ENCODE results near the gene NUP205. TPM values are rescaled to one million over a fixed set of nuclear protein-coding genes. Genes with fewer than 3 reads are reported as not detected.
"Not testable (repeated sequence)": the region's sequence is repeated elsewhere in the genome, so short reads cannot be mapped to it uniquely, and the experiment has no call there.

NUP205 gene
- polyA plus RNA-seq, 1 donor from 2014 or later: 32.3 TPM

DNA sequence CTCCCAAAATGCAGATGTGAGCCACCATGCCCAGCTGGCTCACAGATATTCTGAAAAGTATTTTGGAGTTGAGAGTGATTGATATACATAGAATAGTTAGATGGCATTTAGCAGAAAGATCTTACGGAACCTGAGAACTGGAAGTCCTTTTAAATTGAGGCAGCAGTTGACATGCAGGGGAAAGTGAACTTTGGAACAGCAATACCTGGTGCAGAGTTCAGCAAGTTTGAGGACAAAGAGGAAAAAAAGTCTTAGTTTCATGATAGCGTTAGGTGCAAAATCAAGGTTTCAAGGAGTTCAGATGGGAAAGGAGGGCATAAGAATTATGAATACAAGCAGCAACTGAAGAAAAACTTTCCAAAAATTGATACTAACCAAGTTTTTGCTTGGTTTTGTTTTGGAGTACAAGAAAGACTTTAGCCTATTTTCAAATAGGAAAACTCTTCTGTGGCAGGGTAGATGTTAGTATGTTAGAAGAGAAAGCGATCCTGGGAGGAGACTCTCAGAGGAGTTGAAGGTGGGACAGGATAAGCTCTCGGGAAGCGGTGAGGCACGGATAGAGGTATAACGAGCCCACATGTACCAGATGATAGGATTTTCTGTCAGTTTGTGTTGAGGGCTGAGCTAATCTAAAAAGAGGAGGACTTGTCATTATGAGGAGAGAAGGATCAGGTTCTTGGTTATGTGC lies 76.6 kb downstream of the NUP205 start:
- H3K27ac ChIP-seq (ENCODE audit: low read length): no peak overlapping the region
- no peak overlapping the region for H3K4me3 ChIP-seq (ENCODE audit: low read length)
- TF ChIP-seq TAF1 (IDR thresholded peaks at IDR 0.05; ENCODE audit: low read depth) (no peak), EZH2 (IDR thresholded peaks at IDR 0.05; ENCODE audit: borderline replicate concordance, insufficient read depth, low read length, poor library complexity, severe bottlenecking) (no peak), POLR2AphosphoS5 (IDR thresholded peaks at IDR 0.05) (no peak), SMC3 (conservative IDR thresholded peaks at IDR 0.05; ENCODE audit: poor library complexity) (no peak), EP300 (conservative IDR thresholded peaks at IDR 0.05; ENCODE audit: poor library complexity, severe bottlenecking) (no peak), RAD21 (conservative IDR thresholded peaks at IDR 0.05) (no peak), MXI1 (conservative IDR thresholded peaks at IDR 0.05; ENCODE audit: poor library complexity, severe bottlenecking) (no peak)
- TF ChIP-seq, protein P1, sequence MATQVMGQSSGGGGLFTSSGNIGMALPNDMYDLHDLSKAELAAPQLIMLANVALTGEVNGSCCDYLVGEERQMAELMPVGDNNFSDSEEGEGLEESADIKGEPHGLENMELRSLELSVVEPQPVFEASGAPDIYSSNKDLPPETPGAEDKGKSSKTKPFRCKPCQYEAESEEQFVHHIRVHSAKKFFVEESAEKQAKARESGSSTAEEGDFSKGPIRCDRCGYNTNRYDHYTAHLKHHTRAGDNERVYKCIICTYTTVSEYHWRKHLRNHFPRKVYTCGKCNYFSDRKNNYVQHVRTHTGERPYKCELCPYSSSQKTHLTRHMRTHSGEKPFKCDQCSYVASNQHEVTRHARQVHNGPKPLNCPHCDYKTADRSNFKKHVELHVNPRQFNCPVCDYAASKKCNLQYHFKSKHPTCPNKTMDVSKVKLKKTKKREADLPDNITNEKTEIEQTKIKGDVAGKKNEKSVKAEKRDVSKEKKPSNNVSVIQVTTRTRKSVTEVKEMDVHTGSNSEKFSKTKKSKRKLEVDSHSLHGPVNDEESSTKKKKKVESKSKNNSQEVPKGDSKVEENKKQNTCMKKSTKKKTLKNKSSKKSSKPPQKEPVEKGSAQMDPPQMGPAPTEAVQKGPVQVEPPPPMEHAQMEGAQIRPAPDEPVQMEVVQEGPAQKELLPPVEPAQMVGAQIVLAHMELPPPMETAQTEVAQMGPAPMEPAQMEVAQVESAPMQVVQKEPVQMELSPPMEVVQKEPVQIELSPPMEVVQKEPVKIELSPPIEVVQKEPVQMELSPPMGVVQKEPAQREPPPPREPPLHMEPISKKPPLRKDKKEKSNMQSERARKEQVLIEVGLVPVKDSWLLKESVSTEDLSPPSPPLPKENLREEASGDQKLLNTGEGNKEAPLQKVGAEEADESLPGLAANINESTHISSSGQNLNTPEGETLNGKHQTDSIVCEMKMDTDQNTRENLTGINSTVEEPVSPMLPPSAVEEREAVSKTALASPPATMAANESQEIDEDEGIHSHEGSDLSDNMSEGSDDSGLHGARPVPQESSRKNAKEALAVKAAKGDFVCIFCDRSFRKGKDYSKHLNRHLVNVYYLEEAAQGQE (IDR thresholded peaks at IDR 0.05; ENCODE audit: borderline replicate concordance): no peak
- TF ChIP-seq, protein P2, sequence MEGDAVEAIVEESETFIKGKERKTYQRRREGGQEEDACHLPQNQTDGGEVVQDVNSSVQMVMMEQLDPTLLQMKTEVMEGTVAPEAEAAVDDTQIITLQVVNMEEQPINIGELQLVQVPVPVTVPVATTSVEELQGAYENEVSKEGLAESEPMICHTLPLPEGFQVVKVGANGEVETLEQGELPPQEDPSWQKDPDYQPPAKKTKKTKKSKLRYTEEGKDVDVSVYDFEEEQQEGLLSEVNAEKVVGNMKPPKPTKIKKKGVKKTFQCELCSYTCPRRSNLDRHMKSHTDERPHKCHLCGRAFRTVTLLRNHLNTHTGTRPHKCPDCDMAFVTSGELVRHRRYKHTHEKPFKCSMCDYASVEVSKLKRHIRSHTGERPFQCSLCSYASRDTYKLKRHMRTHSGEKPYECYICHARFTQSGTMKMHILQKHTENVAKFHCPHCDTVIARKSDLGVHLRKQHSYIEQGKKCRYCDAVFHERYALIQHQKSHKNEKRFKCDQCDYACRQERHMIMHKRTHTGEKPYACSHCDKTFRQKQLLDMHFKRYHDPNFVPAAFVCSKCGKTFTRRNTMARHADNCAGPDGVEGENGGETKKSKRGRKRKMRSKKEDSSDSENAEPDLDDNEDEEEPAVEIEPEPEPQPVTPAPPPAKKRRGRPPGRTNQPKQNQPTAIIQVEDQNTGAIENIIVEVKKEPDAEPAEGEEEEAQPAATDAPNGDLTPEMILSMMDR (IDR thresholded peaks at IDR 0.05; ENCODE audit: poor library complexity, severe bottlenecking): no peak
- H3F3A ChIP-seq (ENCODE audit: insufficient read depth, low read length, poor library complexity, severe bottlenecking): no peaks in the 10 kb centered on the region
- no peaks in the 10 kb centered on the region for H3K79me2 ChIP-seq (replicated peaks; ENCODE audit: insufficient read depth, low read length)
- no peaks in the 10 kb centered on the region for H4K20me1 ChIP-seq (ENCODE audit: insufficient read depth)
- H3K4me2 ChIP-seq (ENCODE audit: low read length): no peak overlapping the region
- H2AFZ ChIP-seq (ENCODE audit: low read depth, low read length): no peak overlapping the region
- H3K9ac ChIP-seq (ENCODE audit: low read length): no peak overlapping the region
- no peaks in the 10 kb centered on the region for H3K9me3 ChIP-seq (ENCODE audit: low read length)
- no peaks in the 10 kb centered on the region for H3K9me2 ChIP-seq (ENCODE audit: insufficient read depth, low read length)
- no peaks in the 10 kb centered on the region for H3K27me3 ChIP-seq (ENCODE audit: insufficient read depth, low read depth, low read length)
- H3K36me3 ChIP-seq (ENCODE audit: insufficient read depth, low read length): no peaks in the 10 kb centered on the region

DNA sequence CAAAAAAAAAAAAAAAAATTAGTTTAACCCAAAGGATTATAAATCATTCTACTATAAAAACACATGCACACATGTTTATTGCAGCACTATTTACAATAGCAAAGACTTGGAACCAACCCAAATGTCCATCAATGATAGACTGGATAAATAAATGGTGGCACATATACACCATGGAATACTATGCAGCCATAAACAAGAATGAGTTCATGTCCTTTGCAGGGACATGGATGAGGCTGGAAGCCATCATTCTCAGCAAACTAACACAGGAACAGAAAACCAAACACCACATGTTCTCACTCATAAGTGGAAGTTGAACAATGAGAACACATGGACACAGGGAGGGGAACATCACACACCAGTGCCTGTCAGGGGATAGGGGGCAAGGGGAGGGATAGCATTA lies 82.0 kb downstream of the NUP205 start:
- H3K9me2 ChIP-seq (ENCODE audit: insufficient read depth, low read length); H4K20me1 ChIP-seq (ENCODE audit: insufficient read depth); H3F3A ChIP-seq (ENCODE audit: insufficient read depth, low read length, poor library complexity, severe bottlenecking); H3K4me2 ChIP-seq (ENCODE audit: low read length); H3K27me3 ChIP-seq (ENCODE audit: insufficient read depth, low read depth, low read length); H3K9me3 ChIP-seq (ENCODE audit: low read length); H3K27ac ChIP-seq (ENCODE audit: low read length); H3K4me3 ChIP-seq (ENCODE audit: low read length); H3K79me2 ChIP-seq (replicated peaks; ENCODE audit: insufficient read depth, low read length); H3K9ac ChIP-seq (ENCODE audit: low read length); H3K36me3 ChIP-seq (ENCODE audit: insufficient read depth, low read length); H2AFZ ChIP-seq (ENCODE audit: low read depth, low read length): not testable (repeated sequence)
